Activated CD8-positive, alpha-beta memory T cell treated with anti-CD3 and anti-CD28 coated beads, Interleukin-2, amount 50 U/mL, for 48 hours (primary cell): ENCODE measurements around the gene KIF23.
"Not testable (repeated sequence)": the region's sequence is repeated elsewhere in the genome, so short reads cannot be mapped to it uniquely, and the experiment has no call there.

Experiments used
- DNase-seq: peaks from one replicate; pipeline ENCODE4 v3.0.0-alpha.2; 2020

Gene KIF23

GRCh38 chr15:69439623-69440022, 25.5 kb downstream of the KIF23 start:
- DNase-seq, result no peak

GRCh38 chr15:69443032-69443611, 29.0 kb downstream of the KIF23 start:
- DNase-seq, result no peak

GRCh38 chr15:69444686-69445085, 30.5 kb downstream of the KIF23 start:
- no peak for DNase-seq

GRCh38 chr15:69446953-69447352, 32.8 kb downstream of the KIF23 start:
- no peak for DNase-seq

- not testable (repeated sequence) for DNase-seq
These were observed 36.1 kb downstream of the KIF23 start for GRCh38 chr15:69450221-69450620.

GRCh38 chr15:69450968-69451695, 37.0 kb downstream of the KIF23 start:
- DNase-seq, result no peak

- DNase-seq, result no peak
These were observed 38.0 kb downstream of the KIF23 start for GRCh38 chr15:69451951-69452691.

GRCh38 chr15:69452692-69453521, 38.8 kb downstream of the KIF23 start, which contains the start of gene RPLP1:
RPLP1 (plus strand) TSS chr15:69452818; CDS start chr15:69452949, 131 bp downstream.
- peak; percentile 98 for DNase-seq

- no peak for DNase-seq
These were observed 40.8 kb downstream of the KIF23 start for GRCh38 chr15:69454953-69455352.

- DNase-seq, result no peak
These were observed 42.3 kb downstream of the KIF23 start for GRCh38 chr15:69456208-69457166.

GRCh38 chr15:69457304-69458280, 43.4 kb downstream of the KIF23 start:
- DNase-seq, result no peak

- no peak for DNase-seq
These were observed 44.9 kb downstream of the KIF23 start for GRCh38 chr15:69459066-69459465.

- DNase-seq, result no peak
These were observed 46.3 kb downstream of the KIF23 start for GRCh38 chr15:69460481-69460880.

- DNase-seq, result no peak
These were observed 47.9 kb downstream of the KIF23 start for GRCh38 chr15:69462030-69462492.

GRCh38 chr15:69462493-69463181, 48.5 kb downstream of the KIF23 start:
- DNase-seq, result peak; percentile 95

GRCh38 chr15:69463182-69463756, 49.1 kb downstream of the KIF23 start:
- DNase-seq, result no peak

- DNase-seq, result peak; percentile 2
These were observed 51.1 kb downstream of the KIF23 start for GRCh38 chr15:69465253-69465652.

GRCh38 chr15:69466733-69467132, 52.6 kb downstream of the KIF23 start:
- no peak for DNase-seq

- DNase-seq, result peak; percentile 52
These were observed 53.5 kb downstream of the KIF23 start for GRCh38 chr15:69467636-69468035.
